ENCODE measurements around the gene FAR2. TPM values are rescaled to one million over a fixed set of nuclear protein-coding genes. Genes with fewer than 3 reads are reported as not detected.

FAR2 gene
- total RNA-seq, 1 experiment from 2014 or later, result 22.1 TPM

GRCh38 chr12:29273178-29273843 is 124.2 kb downstream of the FAR2 start:
- Histone ChIP-seq H3K4ac (ENCODE audit: low read depth, low read length) (no peak overlapping the region), H2BK12ac (ENCODE audit: insufficient read length, low read depth, low read length) (no peak overlapping the region), H2AK5ac (ENCODE audit: insufficient read length, low read length) (no peak overlapping the region), H3K9ac (ENCODE audit: extremely low read depth, insufficient read length, low read length) (no peak overlapping the region), H3K79me1 (ENCODE audit: insufficient read depth, low read depth, low read length, poor library complexity, severe bottlenecking) (no peaks in the 10 kb centered on the region), H2BK15ac (ENCODE audit: low read depth, low read length) (no peak overlapping the region), H3T11ph (ENCODE audit: low read length) (no peak overlapping the region), H2BK5ac (ENCODE audit: insufficient read length, low read length) (no peak overlapping the region), H3K27me3 (ENCODE audit: insufficient read depth, low read length) (no peaks in the 10 kb centered on the region), H4K91ac (ENCODE audit: insufficient read length, low read depth, low read length) (no peak overlapping the region), H4K20me1 (ENCODE audit: control insufficient read depth, insufficient read depth, insufficient read length) (no peaks in the 10 kb centered on the region), H4K5ac (ENCODE audit: insufficient read length, low read depth, low read length) (no peak overlapping the region), H3K56ac (ENCODE audit: insufficient read length, low read depth, low read length) (no peak overlapping the region), H2BK20ac (ENCODE audit: low read depth, low read length, poor library complexity, severe bottlenecking) (no peak overlapping the region), H3K18ac (ENCODE audit: insufficient read length, low read depth, low read length) (no peak overlapping the region), H3K9me3 (ENCODE audit: control insufficient read depth, low read depth, low read length) (no peaks in the 10 kb centered on the region), H3K4me1 (ENCODE audit: insufficient read depth, low read length) (peaks cover 5% of the 10 kb centered on the region; the same call in 1 of the 2 replicates), H2AFZ (ENCODE audit: low read length) (no peak overlapping the region), H3K79me2 (ENCODE audit: insufficient read depth, low read length) (no peaks in the 10 kb centered on the region), H3K14ac (ENCODE audit: insufficient read depth, low read length) (peak overlapping the region; percentile 58; the same call in 1 of the 2 replicates), H3K4me2 (ENCODE audit: insufficient read depth, insufficient read length, low read length) (no peak overlapping the region), H3K27ac (ENCODE audit: insufficient read length, low read depth, low read length) (no peak overlapping the region), H3K23ac (ENCODE audit: insufficient read length, low read depth, low read length) (no peak overlapping the region), H2BK120ac (ENCODE audit: low read depth, low read length, poor library complexity, severe bottlenecking) (no peak overlapping the region), H3K23me2 (ENCODE audit: insufficient read length, low read depth, low read length, poor library complexity, severe bottlenecking) (no peaks in the 10 kb centered on the region), H4K8ac (replicated peaks; ENCODE audit: insufficient read length, low read depth, low read length) (no peak overlapping the region)
- peaks cover 12 to 15% of the 10 kb centered on the region in 2 experiments; a peak in 3 of 4 replicates for H3K4me1 Mint-ChIP-seq
- no peaks in the 10 kb centered on the region; a peak in 1 of 5 replicates for H3K9me3 Mint-ChIP-seq
- H3K27ac Mint-ChIP-seq, result no peak overlapping the region; a peak in 1 of 7 replicates
- no peaks in the 10 kb centered on the region for H3K27me3 Mint-ChIP-seq (ENCODE audit: low read depth)
- WGBS (ENCODE audit: extremely low coverage, insufficient read length, low lambda C conversion rate), result no CpG with 5 or more reads among the region's 7 CpGs
- TF ChIP-seq CTCF (conservative IDR thresholded peaks at IDR 0.05), result no peak
- peak; percentile 40 for DNase-seq
- peaks cover 0 to 6% (median 0%) of the 10 kb centered on the region in 3 experiments; a peak in 1 of 7 replicates for H3K36me3 Mint-ChIP-seq (ENCODE audit: insufficient read depth in 1 of 3, low read depth in 3 of 3)
- no peak overlapping the region for H3K4me3 Mint-ChIP-seq
